OCI-LY7 (cell line): ENCODE measurements around the gene OR52D1.

Source experiments
- EZH2phosphoT487 ChIP-seq: fragments of 200-600 bp; sonication (generic); IDR thresholded peaks from 2 replicates; pipeline ENCODE4 v1.6.1; 2018; ENCODE audit warnings: low read depth, borderline replicate concordance, mild to moderate bottlenecking, mixed run types, antibody characterized with exemption, low read length, moderate library complexity, mixed read lengths
- TF ChIP-seq, protein P1 (sequence below): fragments of 200-600 bp; sonication (generic); conservative IDR thresholded peaks from 2 replicates; pipeline ENCODE4 v1.5.1; 2014; ENCODE audit warnings: mild to moderate bottlenecking, antibody characterized with exemption, low read length, moderate library complexity, mixed read lengths

DNA sequence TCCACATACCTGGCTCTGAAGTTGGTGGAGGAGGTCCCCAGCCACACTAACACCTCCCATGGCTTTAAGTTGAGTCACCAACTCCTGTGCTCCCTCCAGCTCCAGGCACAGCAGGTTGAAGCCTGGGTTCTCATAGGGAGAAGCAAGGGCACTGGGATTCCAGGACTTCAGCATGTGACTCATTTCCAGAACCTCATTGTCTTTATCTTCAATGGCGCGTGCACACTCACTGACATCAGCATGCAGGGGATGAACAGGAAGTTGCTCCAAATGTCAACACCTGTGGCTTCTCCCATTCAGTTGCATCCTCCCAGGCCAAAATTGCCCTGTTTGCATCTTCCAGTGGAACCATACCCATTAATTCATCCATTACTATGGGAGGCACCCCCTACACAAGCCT, 33.8 kb downstream of the OR52D1 start:
- TF ChIP-seq, protein P1, sequence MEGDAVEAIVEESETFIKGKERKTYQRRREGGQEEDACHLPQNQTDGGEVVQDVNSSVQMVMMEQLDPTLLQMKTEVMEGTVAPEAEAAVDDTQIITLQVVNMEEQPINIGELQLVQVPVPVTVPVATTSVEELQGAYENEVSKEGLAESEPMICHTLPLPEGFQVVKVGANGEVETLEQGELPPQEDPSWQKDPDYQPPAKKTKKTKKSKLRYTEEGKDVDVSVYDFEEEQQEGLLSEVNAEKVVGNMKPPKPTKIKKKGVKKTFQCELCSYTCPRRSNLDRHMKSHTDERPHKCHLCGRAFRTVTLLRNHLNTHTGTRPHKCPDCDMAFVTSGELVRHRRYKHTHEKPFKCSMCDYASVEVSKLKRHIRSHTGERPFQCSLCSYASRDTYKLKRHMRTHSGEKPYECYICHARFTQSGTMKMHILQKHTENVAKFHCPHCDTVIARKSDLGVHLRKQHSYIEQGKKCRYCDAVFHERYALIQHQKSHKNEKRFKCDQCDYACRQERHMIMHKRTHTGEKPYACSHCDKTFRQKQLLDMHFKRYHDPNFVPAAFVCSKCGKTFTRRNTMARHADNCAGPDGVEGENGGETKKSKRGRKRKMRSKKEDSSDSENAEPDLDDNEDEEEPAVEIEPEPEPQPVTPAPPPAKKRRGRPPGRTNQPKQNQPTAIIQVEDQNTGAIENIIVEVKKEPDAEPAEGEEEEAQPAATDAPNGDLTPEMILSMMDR, result no peak
- no peak for TF ChIP-seq EZH2phosphoT487
